SK-N-MC (cell line): ENCODE results near the gene CYP2F1.

Source experiments
- EZH2 ChIP-seq: fragments of 200-600 bp; sonication (generic); IDR thresholded peaks from one replicate; pipeline ENCODE4 v1.6.1; 2017; ENCODE audit warnings: antibody characterized with exemption
- POLR2AphosphoS5 ChIP-seq: IDR thresholded peaks from 2 replicates; pipeline ENCODE4 v1.6.1; 2012; ENCODE audit warnings: mild to moderate bottlenecking, low read depth, low read length, borderline replicate concordance

- no peak for TF ChIP-seq EZH2
- TF ChIP-seq POLR2AphosphoS5, result no peak
Measured at GRCh38 chr19:41111296-41111695, 2.9 kb upstream of the CYP2F1 start.
